ENCODE results near the gene XNDC1N.
"Not testable (repeated sequence)": the region's sequence is repeated elsewhere in the genome, so short reads cannot be mapped to it uniquely, and the experiment has no call there.

DNA sequence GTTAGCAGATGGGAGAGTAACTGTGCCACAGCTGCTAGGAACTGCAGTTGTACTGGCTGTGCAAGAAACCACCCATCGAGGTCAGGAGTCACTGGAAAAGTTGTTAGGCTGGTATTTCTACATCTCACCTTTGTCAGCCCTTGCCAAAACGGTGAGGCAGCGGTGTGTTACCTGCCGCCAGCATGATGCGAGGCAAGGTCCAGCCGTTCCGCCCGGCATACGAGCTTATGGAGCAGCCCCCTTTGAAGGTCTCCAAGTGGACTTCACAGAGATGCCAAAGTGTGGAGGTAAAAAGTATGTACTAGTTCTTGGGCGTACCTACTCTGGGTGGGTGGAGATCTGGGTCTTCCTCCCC, 16.4 kb downstream of the XNDC1N start:
- not testable (repeated sequence) for TF ChIP-seq CTCF (IDR thresholded peaks at IDR 0.05; ENCODE audit: poor library complexity, severe bottlenecking); SMC3 (conservative IDR thresholded peaks at IDR 0.05; ENCODE audit: poor library complexity); EZH2 (IDR thresholded peaks at IDR 0.05; ENCODE audit: borderline replicate concordance, insufficient read depth, low read length, poor library complexity, severe bottlenecking); EP300 (conservative IDR thresholded peaks at IDR 0.05; ENCODE audit: poor library complexity, severe bottlenecking); TAF1 (IDR thresholded peaks at IDR 0.05; ENCODE audit: low read depth)
- TF ChIP-seq, protein P1, sequence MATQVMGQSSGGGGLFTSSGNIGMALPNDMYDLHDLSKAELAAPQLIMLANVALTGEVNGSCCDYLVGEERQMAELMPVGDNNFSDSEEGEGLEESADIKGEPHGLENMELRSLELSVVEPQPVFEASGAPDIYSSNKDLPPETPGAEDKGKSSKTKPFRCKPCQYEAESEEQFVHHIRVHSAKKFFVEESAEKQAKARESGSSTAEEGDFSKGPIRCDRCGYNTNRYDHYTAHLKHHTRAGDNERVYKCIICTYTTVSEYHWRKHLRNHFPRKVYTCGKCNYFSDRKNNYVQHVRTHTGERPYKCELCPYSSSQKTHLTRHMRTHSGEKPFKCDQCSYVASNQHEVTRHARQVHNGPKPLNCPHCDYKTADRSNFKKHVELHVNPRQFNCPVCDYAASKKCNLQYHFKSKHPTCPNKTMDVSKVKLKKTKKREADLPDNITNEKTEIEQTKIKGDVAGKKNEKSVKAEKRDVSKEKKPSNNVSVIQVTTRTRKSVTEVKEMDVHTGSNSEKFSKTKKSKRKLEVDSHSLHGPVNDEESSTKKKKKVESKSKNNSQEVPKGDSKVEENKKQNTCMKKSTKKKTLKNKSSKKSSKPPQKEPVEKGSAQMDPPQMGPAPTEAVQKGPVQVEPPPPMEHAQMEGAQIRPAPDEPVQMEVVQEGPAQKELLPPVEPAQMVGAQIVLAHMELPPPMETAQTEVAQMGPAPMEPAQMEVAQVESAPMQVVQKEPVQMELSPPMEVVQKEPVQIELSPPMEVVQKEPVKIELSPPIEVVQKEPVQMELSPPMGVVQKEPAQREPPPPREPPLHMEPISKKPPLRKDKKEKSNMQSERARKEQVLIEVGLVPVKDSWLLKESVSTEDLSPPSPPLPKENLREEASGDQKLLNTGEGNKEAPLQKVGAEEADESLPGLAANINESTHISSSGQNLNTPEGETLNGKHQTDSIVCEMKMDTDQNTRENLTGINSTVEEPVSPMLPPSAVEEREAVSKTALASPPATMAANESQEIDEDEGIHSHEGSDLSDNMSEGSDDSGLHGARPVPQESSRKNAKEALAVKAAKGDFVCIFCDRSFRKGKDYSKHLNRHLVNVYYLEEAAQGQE (IDR thresholded peaks at IDR 0.05; ENCODE audit: borderline replicate concordance) = not testable (repeated sequence)
